NT2/D1 (cell line): ENCODE measurements around the gene ADAMTS15.

Source experiments
- YY1 ChIP-seq: IDR thresholded peaks from 2 replicates; pipeline ENCODE4 v1.6.1; 2011; ENCODE audit not compliant: insufficient read length, insufficient read depth
- ZNF274 ChIP-seq: IDR thresholded peaks from 2 replicates; pipeline ENCODE4 v1.6.1; 2011; ENCODE audit warnings: mild to moderate bottlenecking, low read depth, low read length

DNA sequence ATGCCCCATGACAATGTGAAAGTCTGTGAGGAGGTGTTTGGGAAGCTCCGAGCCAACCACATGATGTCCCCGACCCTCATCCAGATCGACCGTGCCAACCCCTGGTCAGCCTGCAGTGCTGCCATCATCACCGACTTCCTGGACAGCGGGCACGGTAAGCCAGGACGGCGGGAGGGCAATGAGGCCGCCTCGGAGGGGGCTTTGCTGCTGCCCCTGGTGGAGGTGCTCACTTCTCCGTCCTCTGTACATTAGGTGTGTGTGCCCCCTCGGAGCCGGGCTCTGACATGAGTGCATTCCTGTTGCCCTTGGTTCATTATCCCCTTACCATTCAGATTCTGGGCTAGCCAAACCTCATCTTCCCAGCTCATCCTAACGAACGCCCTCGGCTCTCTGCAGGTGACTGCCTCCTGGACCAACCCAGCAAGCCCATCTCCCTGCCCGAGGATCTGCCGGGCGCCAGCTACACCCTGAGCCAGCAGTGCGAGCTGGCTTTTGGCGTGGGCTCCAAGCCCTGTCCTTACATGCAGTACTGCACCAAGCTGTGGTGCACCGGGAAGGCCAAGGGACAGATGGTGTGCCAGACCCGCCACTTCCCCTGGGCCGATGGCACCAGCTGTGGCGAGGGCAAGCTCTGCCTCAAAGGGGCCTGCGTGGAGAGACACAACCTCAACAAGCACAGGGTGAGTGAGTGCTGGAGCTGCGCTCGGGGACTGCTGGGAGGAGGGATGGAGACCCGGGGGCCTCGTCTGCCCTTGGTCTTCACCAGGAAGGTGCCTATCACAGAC, 13.8 kb downstream of the ADAMTS15 start:
- TF ChIP-seq YY1: no peak
- TF ChIP-seq ZNF274: no peak
